Fibroblast of mammary gland (primary cell): ENCODE measurements around the gene PARD3B.
A peak's percentile ranks its signal among the peaks of the same experiment; 100 is the strongest.

ENCODE experiments used
- DNase-seq: peaks from one replicate; pipeline ENCODE4 v3.0.0-alpha.2; 2010; ENCODE audit warnings: low read depth
- H3K4me3 ChIP-seq: 2 replicates; pipeline ENCODE4 v1.5.1; 2011; ENCODE audit warnings: low read depth, mild to moderate bottlenecking, low read length, moderate library complexity; ENCODE audit not compliant: control insufficient read depth
- CTCF ChIP-seq: conservative IDR thresholded peaks from 2 replicates; pipeline ENCODE4 v1.5.1; 2011; ENCODE audit warnings: low read depth, low read length, inconsistent platforms; ENCODE audit not compliant: control insufficient read depth, insufficient read depth

The PARD3B gene

GRCh38 chr2:204655101-204655500 lies 109.8 kb downstream of the PARD3B start:
- peak; percentile 54 for DNase-seq
- H3K4me3 ChIP-seq: no peak overlapping the region
- no peak for TF ChIP-seq CTCF

DNA sequence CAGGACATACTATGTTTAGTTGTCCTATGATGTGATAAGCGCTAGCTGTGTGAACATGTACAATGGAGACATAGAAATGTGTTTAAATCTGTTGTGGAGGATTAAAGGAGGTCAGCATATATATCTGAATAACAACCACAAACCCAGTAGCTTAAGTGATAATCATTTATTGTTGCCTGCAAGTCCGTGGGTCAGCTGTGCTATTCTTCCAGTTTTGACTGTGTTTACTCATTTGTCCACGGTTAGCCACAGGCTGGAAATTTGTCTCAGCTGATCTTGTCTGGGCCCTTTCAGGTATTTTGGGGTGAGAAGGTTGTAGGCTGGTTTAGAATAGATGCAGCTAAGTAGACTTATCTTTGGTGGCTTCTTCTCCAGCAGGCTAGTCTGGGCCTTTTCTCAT lies 110.4 kb downstream of the PARD3B start:
- no peak for TF ChIP-seq CTCF
- no peak overlapping the region for H3K4me3 ChIP-seq
- no peak for DNase-seq

GRCh38 chr2:204657024-204657423 lies 111.7 kb downstream of the PARD3B start:
- H3K4me3 ChIP-seq: no peak overlapping the region
- no peak for DNase-seq
- no peak for TF ChIP-seq CTCF

GRCh38 chr2:204662956-204663355 lies 117.7 kb downstream of the PARD3B start:
- DNase-seq: no peak
- no peak overlapping the region for H3K4me3 ChIP-seq
- no peak for TF ChIP-seq CTCF

GRCh38 chr2:204663816-204664425 lies 118.6 kb downstream of the PARD3B start:
- TF ChIP-seq CTCF: no peak
- DNase-seq: no peak

DNA sequence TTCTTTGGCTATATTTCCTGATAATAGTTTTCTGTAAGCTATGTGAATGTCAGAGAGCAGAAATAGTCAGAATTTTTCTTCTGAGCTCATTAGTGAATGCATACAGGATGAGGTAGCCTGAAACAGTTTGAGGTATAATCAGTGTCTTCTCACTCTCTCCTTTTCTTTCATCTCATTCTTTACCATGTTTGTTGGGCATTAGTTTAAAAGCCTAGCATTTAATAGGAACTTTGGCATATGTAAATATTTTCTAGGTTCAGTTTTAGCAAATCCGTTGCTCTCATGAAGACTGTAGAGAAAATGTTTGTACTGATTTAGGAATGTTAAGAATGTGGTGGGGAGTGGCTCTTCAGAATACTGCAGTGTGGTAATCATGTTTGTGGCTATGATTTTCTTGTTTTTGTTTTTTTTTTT lies 119.4 kb downstream of the PARD3B start:
- no peak for TF ChIP-seq CTCF
- peak; percentile 30 for DNase-seq
- no peak overlapping the region for H3K4me3 ChIP-seq

More at GRCh38 chr2:204663816-204664425, 118.6 kb downstream of the PARD3B start:
- H3K4me3 ChIP-seq: no peak overlapping the region

- no peak for TF ChIP-seq CTCF
- H3K4me3 ChIP-seq: no peak overlapping the region
- DNase-seq: peak; percentile 30
These were observed 119.9 kb downstream of the PARD3B start for GRCh38 chr2:204665207-204665606.
